Stimulated activated CD4-positive, alpha-beta T cell treated with anti-CD3 and anti-CD28 coated beads, TNF-alpha, amount 100 ng/mL, for 1 hour (primary cell): Measurements from ENCODE around the gene AKAP10.
"Not testable (repeated sequence)": the region's sequence is repeated elsewhere in the genome, so short reads cannot be mapped to it uniquely, and the experiment has no call there.

Experiments used
- DNase-seq, 3 donors: peaks; one replicate each; pipeline ENCODE4 v3.0.0-alpha.2; 2020; ENCODE audit warnings: low read depth in 3 of 3, low spot score in 1 of 3

Gene AKAP10, protein sequence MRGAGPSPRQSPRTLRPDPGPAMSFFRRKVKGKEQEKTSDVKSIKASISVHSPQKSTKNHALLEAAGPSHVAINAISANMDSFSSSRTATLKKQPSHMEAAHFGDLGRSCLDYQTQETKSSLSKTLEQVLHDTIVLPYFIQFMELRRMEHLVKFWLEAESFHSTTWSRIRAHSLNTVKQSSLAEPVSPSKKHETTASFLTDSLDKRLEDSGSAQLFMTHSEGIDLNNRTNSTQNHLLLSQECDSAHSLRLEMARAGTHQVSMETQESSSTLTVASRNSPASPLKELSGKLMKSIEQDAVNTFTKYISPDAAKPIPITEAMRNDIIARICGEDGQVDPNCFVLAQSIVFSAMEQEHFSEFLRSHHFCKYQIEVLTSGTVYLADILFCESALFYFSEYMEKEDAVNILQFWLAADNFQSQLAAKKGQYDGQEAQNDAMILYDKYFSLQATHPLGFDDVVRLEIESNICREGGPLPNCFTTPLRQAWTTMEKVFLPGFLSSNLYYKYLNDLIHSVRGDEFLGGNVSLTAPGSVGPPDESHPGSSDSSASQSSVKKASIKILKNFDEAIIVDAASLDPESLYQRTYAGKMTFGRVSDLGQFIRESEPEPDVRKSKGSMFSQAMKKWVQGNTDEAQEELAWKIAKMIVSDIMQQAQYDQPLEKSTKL

DNA sequence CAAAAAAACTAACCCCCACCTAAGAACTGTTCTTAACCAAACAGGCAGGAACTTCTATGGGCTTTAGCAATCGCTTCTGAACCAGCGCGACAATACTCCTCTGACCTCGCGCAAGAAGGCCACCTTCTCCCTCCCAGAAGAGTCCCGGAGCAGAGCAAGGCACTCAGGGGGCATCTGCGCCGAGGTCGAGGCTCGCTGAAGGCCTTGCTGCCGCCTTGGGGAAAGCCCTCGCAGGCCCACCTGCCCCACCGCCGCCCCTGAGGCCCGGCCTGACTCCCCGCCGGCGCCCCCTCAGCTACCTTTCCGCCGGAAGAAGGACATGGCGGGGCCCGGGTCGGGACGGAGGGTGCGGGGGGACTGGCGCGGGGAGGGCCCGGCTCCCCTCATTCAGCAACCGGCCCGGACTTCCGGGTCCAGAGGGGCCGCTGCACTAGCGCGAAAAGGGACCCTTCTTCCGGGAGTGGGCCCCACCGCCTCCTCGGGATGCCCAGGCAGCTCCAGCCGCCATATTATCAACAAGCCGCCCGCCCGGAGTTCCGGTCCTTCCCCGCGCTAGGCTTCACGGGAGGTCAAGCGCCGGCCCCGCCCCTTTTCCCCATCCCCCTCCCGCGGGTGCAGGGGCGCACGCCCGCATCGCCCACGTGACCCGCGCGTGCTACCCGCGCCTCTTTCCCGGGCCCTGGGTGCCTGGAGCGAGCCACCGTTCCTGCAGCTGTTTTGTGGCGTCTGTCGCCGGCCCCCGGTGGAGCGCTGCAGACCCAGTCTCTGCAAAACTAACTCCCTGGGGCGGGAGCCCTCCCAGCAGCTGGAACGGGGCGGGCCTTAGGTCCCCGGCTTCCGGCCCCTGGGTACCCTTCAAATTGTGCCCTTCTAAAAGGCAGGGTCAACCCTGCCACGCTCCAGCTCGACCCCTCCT is at the start of gene AKAP10:
Gene AKAP10 (minus strand): TSS at position 536 of the 916 bp plus-strand sequence. CDS start 149 bp downstream, at position 387.
- peak; percentile 74 to 96 (median 80) for DNase-seq

DNA sequence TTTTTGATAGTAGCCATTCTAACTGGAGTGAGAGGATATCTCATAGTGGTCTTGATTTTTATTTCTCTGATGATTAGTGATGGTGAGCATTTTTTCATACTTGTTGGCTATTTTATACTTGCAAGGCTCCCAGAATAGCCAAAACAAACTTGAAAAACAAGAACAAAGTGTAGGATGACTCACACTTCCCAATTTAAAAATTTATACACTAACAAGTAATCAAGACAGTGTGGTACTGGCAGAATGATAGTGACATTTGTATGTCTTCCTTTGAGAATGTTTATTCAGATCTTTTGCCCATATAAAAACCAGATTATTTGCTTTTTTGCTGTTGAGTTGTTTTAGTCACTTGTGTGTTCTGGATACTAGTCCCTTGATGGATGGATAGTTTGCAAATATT is 49.3 kb upstream of the AKAP10 start:
- DNase-seq: no peak

DNA sequence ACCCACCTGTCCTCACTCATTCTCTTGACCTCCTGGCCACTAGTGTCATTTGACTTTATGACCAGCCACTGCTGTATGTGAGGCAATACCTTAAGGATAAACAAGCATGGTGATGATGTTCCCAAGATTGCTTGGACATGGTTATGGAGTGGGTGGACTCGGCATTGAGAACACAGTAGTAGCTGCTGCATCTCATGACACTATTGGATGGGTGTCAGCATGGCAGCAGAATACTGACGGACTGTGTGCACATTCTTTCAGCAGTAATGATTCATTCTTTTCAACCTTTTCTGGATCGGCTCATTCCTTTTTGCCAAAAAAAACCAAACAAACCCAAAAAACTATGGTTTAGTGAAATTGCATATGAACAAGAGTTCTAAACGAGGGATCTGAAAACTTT is 45.1 kb upstream of the AKAP10 start:
- DNase-seq: no peak

DNA sequence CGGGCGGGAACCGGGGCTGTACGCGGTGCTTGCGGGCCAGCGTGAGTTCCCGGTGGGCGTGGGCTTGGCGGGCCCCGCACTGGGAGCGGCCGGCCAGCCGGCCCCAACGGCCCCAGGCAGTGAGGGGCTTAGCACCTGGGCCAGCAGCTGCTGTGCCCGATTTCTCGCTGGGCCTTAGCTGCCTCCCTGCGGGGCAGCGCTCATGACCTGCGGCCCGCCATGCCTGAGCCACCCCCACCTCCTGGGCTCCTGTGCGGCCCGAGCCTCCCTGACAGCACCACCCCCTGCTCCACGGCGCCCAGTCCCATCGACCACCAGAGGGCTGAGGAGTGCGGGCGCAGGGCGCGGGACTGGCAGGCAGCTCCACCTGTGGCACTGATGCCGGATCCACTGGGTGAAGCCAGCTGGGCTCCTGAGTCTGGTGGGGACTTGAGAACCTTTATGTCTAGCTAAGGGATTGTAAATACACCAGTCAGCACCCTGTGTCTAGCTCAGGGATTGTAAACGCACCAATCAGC is 38.9 kb upstream of the AKAP10 start:
- not testable (repeated sequence) for DNase-seq

DNA sequence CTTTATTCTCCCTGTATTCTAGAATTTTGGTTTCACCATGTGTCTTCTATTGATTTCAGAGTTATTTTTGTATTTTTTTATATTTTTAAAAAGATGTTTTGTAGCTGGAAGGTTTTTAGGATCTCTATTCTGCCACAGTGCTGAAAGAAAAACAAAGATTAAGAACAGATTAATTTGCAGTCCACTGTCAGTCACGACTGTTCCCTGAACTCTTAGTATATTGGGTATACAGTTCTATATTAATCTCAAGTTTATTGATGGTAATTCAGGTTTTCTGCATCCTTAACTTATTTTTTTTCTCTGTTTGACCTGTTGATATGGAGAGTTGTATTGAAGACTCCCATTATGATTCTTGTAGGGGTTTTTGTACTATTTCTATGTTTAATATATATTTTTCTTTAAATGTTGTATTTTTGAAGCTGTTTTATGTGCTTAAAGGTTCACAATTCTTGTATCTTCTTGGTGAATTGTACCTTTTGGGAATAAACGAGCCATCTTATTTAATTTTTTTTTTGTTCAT is 34.4 kb upstream of the AKAP10 start:
- no peak for DNase-seq

DNA sequence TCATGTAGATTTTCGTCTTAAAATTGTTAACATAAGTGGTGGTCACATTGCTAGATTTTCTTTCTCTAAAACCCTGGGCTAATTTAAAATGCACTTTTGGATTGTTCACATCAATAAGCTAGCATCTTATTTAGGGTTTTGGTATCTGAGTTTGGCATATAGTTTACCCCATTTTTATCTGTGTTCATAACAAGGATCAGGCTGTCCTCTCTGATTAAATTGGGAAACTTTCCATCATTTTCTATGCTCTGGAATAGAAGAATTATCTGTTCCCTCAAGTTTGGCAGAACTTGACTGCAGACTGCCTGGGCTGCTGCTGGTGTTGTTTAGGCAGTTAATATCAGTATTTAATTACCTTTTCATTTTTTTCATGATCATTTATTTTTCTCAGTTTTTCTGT is 33.3 kb upstream of the AKAP10 start:
- no peak for DNase-seq

DNA sequence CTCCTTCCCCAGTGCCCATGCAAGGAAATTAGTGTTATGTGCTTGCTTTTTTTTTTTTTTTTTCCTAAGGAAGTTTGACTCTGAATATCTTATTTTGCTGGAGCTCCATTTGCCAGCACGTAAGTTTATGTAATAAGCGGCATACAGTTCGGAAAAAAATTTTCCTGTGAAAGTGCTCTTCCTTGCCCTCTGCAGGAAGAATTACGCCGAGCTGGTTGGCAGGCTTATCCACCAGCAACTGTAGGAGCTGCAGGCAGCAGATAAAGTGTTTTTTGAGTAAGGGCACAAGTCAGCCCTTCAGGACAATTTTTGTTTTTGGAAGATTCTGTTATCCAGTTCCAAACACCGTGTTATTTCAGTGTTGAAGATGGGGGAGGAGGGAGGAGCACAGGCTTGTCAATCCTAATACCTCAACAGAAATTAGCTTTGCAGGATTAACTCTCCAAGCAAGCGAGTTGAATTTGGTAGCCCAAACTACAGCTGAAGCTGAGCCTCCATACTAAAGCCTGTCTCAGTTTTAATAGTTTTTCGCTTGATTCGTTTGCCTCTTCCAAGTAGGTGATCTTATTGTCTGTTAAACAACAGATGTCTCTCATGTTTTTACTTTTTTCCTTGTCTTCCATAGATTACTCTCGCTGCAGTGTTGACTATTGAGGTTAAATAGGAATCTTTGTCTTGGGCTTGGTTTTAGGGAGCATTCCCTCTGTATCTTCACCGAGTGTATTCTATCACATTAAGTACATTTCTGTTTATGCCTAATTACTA is 32.7 kb upstream of the AKAP10 start:
- DNase-seq: no peak

DNA sequence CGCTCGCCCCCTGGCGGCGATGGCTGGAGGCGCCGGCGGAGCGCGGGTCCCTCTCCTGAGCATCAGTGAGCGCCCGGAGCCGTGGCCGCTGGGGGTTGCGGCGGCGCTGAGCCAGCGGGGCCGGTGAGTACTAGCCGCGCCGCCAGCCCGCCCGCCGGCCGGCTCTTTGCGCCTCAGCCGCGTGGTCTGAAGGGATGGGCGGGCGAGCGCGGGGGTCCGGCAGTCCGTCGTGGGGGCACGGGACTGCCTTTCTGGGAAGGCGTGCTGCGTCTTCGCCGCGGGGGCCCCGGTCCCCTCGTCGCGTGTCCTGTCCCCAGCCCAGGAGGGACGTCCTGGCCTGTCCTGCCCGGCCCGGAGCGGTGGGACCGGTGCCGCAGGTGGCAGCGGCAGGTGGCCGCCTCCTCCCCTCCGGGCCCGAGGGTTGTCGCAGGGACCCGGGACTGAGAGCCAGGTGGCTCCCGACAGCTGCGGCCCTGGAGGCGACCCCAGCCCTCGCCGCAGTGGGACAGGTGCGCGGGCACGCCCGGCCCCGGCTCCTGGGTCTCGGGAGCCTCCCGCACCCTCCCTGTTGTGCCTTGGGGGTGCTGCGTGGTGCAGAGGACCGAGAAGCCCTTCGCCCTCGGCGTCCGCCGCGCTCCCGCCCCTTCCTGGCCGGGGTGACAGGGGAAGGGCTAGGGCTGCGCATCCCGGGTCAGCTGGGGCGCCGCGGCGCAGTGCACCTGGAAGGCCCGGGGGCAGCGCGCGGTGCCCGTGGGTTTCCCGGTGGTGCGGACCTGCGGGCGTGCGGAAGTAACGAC is 31.9 kb upstream of the AKAP10 start, which contains the start of gene SPECC1:
Gene SPECC1 (plus strand): TSS at position 58 of the 797 bp plus-strand sequence. CDS start 87,293 bp downstream, outside the sequence.
- peak; percentile 59 to 91 (median 77) for DNase-seq

DNA sequence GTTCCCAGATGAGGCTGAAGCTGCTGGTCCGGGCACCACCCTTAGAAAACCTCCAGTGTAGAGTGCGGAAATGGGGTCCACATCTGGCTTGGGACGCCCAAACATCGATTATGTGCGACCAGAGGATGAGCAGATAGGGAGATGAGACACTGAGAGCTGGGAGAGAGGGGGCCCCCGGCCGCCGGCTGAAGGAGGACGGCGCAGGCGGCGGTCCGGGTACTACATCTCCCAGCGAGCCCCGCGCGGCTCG is 31.3 kb upstream of the AKAP10 start:
- DNase-seq: no peak

DNA sequence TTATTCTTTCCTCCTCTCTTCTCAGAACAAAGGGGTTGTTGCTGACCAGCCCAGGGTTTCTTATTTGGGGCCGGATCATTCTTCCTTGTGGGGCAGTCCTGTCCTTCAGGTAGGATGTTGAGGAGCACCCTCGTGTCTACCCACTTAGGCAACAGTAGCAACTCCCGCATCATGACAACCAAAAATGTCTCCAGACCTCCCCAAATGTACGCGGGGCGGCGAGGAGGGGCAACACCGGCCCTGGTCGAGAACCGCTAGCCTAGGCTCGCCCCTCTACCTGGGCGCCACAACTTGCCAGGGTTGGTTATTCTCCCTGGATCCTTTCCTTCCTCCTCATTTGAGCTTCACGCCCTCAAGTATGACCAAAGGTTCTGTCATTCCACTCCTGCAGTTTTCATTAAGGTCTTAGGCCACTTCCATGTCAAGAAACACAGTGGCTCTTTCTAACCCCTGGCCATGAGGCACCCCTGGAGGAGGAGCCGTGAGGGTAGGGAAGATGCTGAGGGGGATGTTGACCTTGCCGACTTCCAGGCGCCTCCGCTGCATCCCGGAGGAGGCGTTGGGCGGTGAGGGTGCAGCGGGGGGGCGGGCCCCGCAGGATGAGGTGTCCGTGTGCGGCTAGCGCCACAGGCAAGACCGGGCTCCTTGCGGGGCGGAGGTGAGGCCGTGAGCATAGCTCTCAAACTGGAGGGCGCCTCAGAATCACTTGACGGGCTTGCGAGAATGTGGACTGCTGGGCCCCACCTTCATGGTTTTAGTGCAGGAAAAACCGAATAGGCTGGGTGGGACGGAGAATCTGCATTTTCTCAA is 30.8 kb upstream of the AKAP10 start:
- DNase-seq: no peak

DNA sequence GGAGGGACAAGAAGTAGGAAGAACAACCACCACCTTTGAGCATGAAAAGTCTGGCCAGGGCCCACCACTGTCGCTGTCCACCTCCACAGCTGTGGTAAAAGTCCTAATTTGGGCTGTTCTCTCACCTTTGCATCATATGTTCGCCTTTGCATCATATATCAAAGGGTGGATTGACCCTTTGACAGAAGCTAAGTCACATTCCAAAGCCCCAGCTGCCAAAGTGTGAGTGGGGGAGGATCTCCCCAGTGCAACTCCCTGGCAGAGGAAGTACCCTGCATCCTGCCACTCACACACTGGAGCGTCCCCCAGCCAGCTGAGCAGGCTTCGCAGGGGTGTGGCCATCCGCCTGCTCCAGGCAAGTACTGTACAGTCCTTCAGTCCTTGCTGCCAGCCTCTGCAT is 18.9 kb upstream of the AKAP10 start:
- DNase-seq: no peak

DNA sequence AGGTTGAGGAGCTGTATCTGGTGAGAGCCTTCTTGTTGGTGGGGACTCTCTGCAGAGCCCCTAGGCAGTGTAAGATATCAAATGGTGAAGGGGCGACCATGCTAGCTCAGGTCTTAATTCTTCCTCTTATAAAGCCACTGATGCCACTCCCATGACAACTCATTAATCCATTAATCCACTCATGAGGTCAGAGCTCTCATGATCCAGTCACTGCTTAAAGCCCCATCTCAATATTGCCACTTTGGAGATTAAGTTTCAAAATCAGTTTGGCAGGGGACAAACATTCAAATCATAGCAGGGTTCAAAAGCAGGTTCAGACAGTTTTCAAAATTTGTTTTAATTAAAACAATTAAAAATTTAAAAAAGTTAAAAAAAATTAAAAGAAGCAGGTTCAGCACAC is 18.5 kb upstream of the AKAP10 start:
- no peak for DNase-seq

DNA sequence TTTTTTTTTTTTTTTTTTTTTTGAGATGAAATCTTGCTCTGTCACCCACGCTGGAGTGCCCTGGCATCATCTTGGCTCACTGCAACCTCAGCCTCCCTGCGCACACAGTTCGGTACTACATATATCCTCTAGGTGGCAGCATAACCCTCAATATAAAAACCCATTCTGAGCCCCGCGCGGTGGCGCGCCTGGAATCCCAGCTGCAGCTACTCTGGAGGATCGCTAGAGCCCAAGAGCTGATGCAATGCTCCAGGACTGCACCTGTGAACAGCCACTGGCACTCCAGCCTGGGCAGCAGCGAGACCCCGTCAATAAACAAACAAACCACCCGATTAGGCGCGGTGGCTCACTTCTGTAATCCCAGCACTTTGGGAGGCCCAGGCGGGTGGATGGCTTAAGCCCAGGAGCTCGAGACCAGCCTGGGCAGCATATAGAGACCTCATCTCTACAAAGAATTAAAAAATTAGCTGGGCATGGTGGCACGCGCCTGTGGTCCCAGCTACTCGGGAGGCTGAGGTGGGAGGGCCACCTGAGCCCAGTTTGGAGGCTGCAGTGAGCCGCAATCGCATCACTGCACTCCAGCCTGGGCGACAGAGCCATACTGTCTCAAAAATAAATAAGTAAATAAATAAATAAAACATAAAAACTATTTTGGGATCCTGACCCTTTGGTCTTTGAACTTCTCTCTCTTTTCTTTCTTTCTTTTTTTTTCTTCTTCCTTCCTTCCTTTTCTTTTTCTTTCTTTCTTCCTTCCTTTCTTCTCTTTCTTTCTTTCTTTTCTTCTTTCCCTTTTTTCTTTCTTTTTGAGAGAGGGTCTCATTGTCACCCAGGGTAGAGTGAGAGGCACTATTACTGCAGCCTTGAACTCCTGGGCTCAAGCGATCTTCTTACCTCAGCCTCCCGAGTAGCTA is 15.4 kb upstream of the AKAP10 start:
- DNase-seq: peak; percentile 32 to 58 (median 53)

DNA sequence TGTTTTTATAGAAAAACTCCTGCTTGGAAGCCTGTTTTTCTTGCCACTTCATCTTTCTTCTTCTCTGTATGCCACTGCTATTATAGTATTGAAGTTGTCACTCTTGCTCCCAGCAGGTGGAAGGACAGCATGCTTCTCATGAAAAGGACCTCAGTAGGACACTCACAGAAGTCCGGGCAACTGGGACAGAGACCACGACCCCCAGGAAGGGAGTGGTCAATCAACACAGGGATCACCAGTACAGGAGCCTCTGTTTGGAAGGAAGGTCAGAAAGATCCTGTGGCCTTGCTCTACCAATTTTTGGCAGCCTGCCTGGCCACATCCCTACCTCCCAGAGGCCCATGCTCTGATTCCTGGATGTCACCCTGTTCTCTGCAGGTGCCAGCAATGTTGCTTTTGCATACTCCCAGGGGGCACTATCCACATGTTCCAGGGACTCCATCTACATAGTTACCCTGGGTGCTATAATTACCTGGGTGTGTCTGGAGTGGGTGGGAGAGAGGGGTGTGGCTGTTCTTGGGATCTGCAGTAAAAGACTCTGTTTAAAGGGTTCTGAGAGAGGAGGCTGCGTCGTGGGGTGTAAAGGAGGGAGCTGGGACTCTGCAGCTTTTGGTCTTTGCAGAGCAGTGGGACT is 13.7 kb upstream of the AKAP10 start:
- DNase-seq: no peak

DNA sequence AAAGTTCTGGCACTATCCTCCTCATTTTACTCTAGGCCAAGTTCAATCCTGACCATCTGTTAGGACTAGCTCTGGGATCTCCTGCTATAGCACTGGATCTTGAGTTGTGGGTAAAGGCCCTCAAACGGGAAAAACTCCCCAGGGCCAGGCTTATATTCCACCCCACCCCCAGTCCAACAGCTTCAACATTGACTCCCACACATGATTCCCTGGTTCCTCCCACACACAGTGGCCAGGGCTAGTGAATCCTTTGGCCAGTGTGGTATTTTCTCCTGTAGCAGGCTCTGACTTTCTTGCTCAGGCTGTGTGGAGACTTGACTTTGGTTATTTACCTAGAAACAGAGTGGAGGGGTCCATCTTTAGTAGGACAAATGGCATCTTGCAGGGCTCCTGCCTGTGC is 10.3 kb upstream of the AKAP10 start:
- DNase-seq: no peak

DNA sequence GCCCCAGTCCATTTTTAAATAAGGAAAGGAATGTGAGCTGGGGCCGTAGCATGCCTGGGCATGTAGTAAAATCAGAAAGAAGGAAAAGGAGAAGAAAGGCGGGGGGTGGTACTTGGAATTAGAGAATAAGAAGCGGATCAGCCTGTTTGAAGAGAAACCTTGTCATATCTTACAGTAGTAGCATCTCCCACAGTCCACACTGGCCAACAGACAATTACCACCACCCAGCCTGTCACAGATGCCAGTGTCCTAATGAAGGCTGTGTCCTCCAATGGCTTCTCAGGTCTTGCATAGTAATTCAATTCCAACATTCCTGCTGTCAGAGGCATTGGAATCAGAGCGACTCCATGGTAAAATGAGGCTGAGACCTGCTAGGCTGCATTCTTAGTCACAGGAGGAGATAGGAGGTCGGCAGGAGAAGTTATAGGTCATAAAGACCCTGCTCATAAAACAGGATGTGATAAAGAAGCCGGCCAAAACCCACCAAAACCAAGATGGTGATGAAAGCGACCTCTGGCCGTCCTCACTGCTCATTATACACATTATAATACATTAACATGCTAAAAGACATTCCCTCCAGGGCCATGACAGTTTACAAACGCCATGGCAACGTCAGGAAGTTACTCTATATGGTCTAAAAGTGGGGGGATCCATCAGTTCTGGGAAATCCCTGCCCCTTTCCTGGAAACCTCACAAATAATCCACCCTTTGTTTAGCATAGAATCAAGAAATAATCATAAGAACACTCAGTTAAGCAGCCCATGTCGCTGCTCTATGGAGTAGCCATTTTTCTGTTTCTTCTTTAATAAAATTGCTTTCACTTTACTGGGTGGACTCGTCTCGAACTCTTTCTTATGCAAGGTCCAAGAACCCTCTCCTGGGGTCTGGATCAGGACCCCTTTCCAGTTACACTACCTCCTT is 9.6 kb upstream of the AKAP10 start:
- no peak for DNase-seq
